Heart right ventricle (tissue), 16 donors: Measurements from ENCODE around the gene MAST1. TPM values are rescaled to one million over a fixed set of nuclear protein-coding genes. Genes with fewer than 3 reads are reported as not detected.
"Not testable (repeated sequence)": the region's sequence is repeated elsewhere in the genome, so short reads cannot be mapped to it uniquely, and the experiment has no call there.

Experiments used
- ATAC-seq, 8 donors: fragments of 200-7000 bp; cut with Tn5 transposase; one replicate each; pipeline ENCODE4 v1.9.1; 2020; ENCODE audit warnings: mild to moderate bottlenecking in 8 of 8, moderate library complexity in 8 of 8, moderate number of reproducible peaks in 1 of 8
- DNase-seq, 2 donors: peaks; one replicate each; pipeline ENCODE4 v3.0.0-alpha.2; 2020
- H3K27ac ChIP-seq, 10 donors: fragments of 200-600 bp; sonication (generic) in 2 of 10; one replicate each; pipeline versions ENCODE4 v1.5.0 to v1.8.0; 2020 to 2022; ENCODE audit warnings: mild to moderate bottlenecking in 3 of 10
- H3K27me3 ChIP-seq, 7 donors: fragments of 200-600 bp; one replicate each; pipeline ENCODE4 v1.8.0; 2021 to 2022; ENCODE audit warnings: mild to moderate bottlenecking in 2 of 7
- H3K36me3 ChIP-seq, 9 donors: fragments of 200-600 bp; sonication (generic) in 1 of 9; one replicate each; pipeline versions ENCODE4 v1.5.0 to v1.8.0; 2020 to 2022; ENCODE audit warnings: mild to moderate bottlenecking in 2 of 9
- H3K4me1 ChIP-seq, 9 donors: fragments of 200-600 bp; sonication (generic) in 1 of 9; one replicate each; pipeline versions ENCODE4 v1.5.0 to v1.8.0; 2020 to 2022; ENCODE audit warnings: mild to moderate bottlenecking in 4 of 9
- H3K4me3 ChIP-seq, 10 donors: fragments of 200-600 bp; sonication (generic) in 2 of 10; one replicate each; pipeline versions ENCODE4 v1.5.0 to v1.8.0; 2020 to 2022; ENCODE audit warnings: mild to moderate bottlenecking in 7 of 10, moderate library complexity in 2 of 10
- H3K9me3 ChIP-seq, 11 donors: fragments of 200-600 bp in 10 of 11; sonication (generic) in 2 of 11; one replicate each; pipeline versions ENCODE4 v1.5.0 to v1.8.0; 2013 to 2022; ENCODE audit warnings: mild to moderate bottlenecking in 2 of 11, control low read depth in 1 of 11, moderate library complexity in 1 of 11
- CTCF ChIP-seq, 9 donors: fragments of 200-600 bp; sonication (generic) in 2 of 9; IDR thresholded peaks; one replicate each; pipeline versions ENCODE4 v1.5.0 to v1.8.0; 2021 to 2022; ENCODE audit warnings: antibody characterized with exemption in 9 of 9, mild to moderate bottlenecking in 5 of 9, moderate library complexity in 1 of 9
- WGBS, 2 donors: extraction: QIAGEN DNeasy Blood & Tissue Kit; methylation state at CpG; one replicate each; pipeline ENCODE4 v1.1.7; 2013; ENCODE audit warnings: inconsistent platforms in 1 of 2; 5-methylcytosine and 5-hydroxymethylcytosine counted together
- intact Hi-C, 10 donors: fragments of 100-400 bp; cut with DNase I; formaldehyde crosslinking; loops; one replicate each; pipeline versions ENCODE4 v1.11.1 to v1.14.2; 2022
- polyA plus RNA-seq, 2 donors: library from polyadenylated mRNA; stranded (reverse); fragments of 200-250 nt; gene quantifications; one replicate each; pipeline ENCODE4 v1.2.3, GENCODE V29; 2013
- total RNA-seq, 10 donors: library from RNA; stranded (reverse); fragmentation: NEBNext Ultra II Directional in 3 of 10; extraction: Animal tissue kit (Norgen Biotek cat#: 25700) in 3 of 10; gene quantifications; one replicate each; pipeline versions ENCODE4 v1.2.1 to v1.2.4, GENCODE V29; 2021 to 2023
- donor health status: Arrhythmogenic right ventricular cardiomyopathy.
- donor health status: ischemic (EF 13 %, LVEDD 7.1; RV severe dilation, severe dysfunction).
- donor health status: healthy with polysubstance abuse.
- donor health status: DM: no; HTN: yes; CAD: no.
- donor health status: DM: no; HTN: no; CAD: no.
- donor health status: ischemic (EF 25% LVEDD 6.9; RV normal size, moderate dysfunction).
- donor health status: ischemic (EF 25% LVEDD 5.7; RV mildly dilated, moderate dysfunction).
- donor health status: healthy.
- donor health status: DM: yes; HTN: yes; CAD: no.
- donor health status: Ischemic cardiomyopathy.
- donor health status: ischemic (EF 35%, LVEDD 5.7; RV mildly dilated, moderate dysfunction).
- donor health status: nonischemic (EF 11% LVEDD 7.7; RV severe dilation, severe dysfunction).
- donor health status: DM: yes; HTN: yes; CAD: no.
- donor health status: PGD.
- donor health status: ischemic (EF 29% LVEDD 5.4; RV normal size, mild dysfunction).
- donor health status: nonischemic (EF 23%, LVEDD 6.1; RV moderate dilation, normal function).

The MAST1 gene
- total and polyA plus RNA-seq, 12 donors: 0.07 to 0.88 (median 0.31) TPM; not detected in 2

- WGBS, 2 donors: 93 to 94% methylated on average over 26 of the region's 26 CpGs
- TF ChIP-seq CTCF (IDR thresholded peaks at IDR 0.05): no peak
- DNase-seq (no peak), ATAC-seq (no peak)
- Histone ChIP-seq H3K36me3 (peaks cover 0 to 28% (median 11%) of the 10 kb centered on the region in 9 donors), H3K4me1 (peaks cover 6 to 42% (median 32%) of the 10 kb centered on the region in 9 donors), H3K4me3 (no peak overlapping the region), H3K9me3 (no peaks in the 10 kb centered on the region), H3K27me3 (peaks cover 0 to 12% (median 0%) of the 10 kb centered on the region in 7 donors), H3K27ac (no peak overlapping the region)
- intact Hi-C loops: loop anchor here in 3 of 10 donors (5.0 to 10.0 kb wide), 2 partner anchors 37 to 99 kb away; no protein-coding TSS in a partner anchor
Measured at GRCh38 chr19:12804051-12804450, 34.3 kb upstream of the MAST1 start.

GRCh38 chr19:12806242-12807081, 31.9 kb upstream of the MAST1 start, which contains the start of gene RNASEH2A:
Gene RNASEH2A (plus strand): TSS chr19:12806584. CDS start chr19:12806674, 90 bp downstream.
- ATAC-seq (peak; percentile 80 to 94 (median 92)), DNase-seq (peak; percentile 89 to 92)
- Histone ChIP-seq H3K4me3 (peak within 1 kb of the TSS; percentile 27 to 80 (median 62)), H3K9me3 (no peaks in the 10 kb centered on the region), H3K36me3 (peaks cover 0 to 33% (median 0%) of the 10 kb centered on the region in 9 donors), H3K27me3 (peaks cover 0 to 12% (median 0%) of the 10 kb centered on the region in 7 donors), H3K4me1 (peaks cover 6 to 26% (median 17%) of the 10 kb centered on the region in 9 donors), H3K27ac (peak within 1 kb of the TSS in 9 of 10 donors; percentile 41 to 81 (median 66))
- WGBS, 2 donors: 4% methylated on average over 61 to 66 of the region's 66 CpGs
- TF ChIP-seq CTCF (IDR thresholded peaks at IDR 0.05): peak in 2 of 9 donors; percentile 10 to 21
- intact Hi-C loops: loop anchor here in 2 of 10 donors (5.0 to 10.0 kb wide), 2 partner anchors 36 to 102 kb away; no protein-coding TSS in a partner anchor

- no peaks in the 10 kb centered on the region for H3K4me1 ChIP-seq
- intact Hi-C loops: loop anchor here in 1 of 10 donors (5.0 kb wide), 1 partner anchor 47 kb away; no protein-coding TSS in a partner anchor
- no peak for ATAC-seq
- no peaks in the 10 kb centered on the region for H3K27me3 ChIP-seq
- no peaks in the 10 kb centered on the region for H3K9me3 ChIP-seq
- H3K36me3 ChIP-seq: peaks cover 0 to 42% (median 6%) of the 10 kb centered on the region in 9 donors
- H3K27ac ChIP-seq: no peak overlapping the region
- no peak for TF ChIP-seq CTCF (IDR thresholded peaks at IDR 0.05)
- DNase-seq: no peak
- no peak overlapping the region for H3K4me3 ChIP-seq
- 94 to 96% methylated on average over 7 of the region's 7 CpGs for WGBS, 2 donors
Measured at GRCh38 chr19:12815088-12815487, 23.2 kb upstream of the MAST1 start.

- WGBS, 2 donors: 93 to 95% methylated on average over 6 of the region's 6 CpGs
- not testable (repeated sequence) for DNase-seq, H3K9me3 ChIP-seq, H3K27ac ChIP-seq, H3K4me3 ChIP-seq, H3K27me3 ChIP-seq, ATAC-seq, H3K4me1 ChIP-seq
- intact Hi-C loops: loop anchor here in 1 of 10 donors (5.0 kb wide), 1 partner anchor 45 kb away; no protein-coding TSS in a partner anchor
- H3K36me3 ChIP-seq: peaks cover 0 to 26% (median 6%) of the 10 kb centered on the region in 9 donors
Measured at GRCh38 chr19:12817188-12817587, 21.1 kb upstream of the MAST1 start.

- not testable (repeated sequence) for H3K9me3 ChIP-seq, H3K4me1 ChIP-seq, ATAC-seq, DNase-seq, H3K27me3 ChIP-seq, H3K4me3 ChIP-seq, H3K27ac ChIP-seq
- 92 to 93% methylated on average over 11 of the region's 11 CpGs for WGBS, 2 donors
- intact Hi-C loops: loop anchor here in 1 of 10 donors (5.0 kb wide), 1 partner anchor 44 kb away; no protein-coding TSS in a partner anchor
- H3K36me3 ChIP-seq: peaks cover 0 to 22% (median 6%) of the 10 kb centered on the region in 9 donors
Measured at GRCh38 chr19:12817810-12818209, 20.5 kb upstream of the MAST1 start.
